Measurements from ENCODE around the gene ADARB1.

ADARB1 gene

DNA sequence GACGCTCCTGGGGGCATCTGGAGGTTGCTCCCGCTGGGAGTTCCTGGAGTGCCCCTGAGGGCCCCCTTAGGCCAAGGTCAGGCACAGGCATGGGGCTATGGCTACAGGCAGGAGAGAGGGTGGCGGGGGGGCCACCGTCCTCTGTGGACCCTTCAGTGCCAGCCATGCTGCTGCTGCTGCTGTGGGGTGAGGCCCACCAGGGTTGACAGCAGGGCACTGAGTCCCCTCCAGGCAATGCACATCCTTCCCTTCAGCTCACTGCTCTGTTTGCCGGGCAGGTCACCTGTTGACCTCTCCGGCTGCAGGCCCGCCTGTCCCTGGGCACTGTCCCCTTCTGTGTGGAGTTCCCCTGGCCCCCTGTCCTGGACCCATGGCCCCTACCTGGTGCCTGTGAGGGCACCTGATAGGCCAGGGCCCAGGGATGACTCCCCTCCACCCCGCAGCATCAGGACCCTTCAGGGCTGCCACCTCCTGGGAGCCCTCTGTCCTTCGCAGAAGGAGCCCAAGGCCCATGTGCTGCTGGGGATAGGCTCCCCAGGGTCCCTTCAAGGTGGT is 34.1 kb upstream of the ADARB1 start:
- no peak for DNase-seq
- no peaks in the 10 kb centered on the region for H3K4me1 ChIP-seq (ENCODE audit: control insufficient read depth, insufficient read depth, low read length, poor library complexity, severe bottlenecking)
- H3K27me3 ChIP-seq (replicated peaks; ENCODE audit: control insufficient read depth, insufficient read depth, low read length, poor library complexity, severe bottlenecking) = no peaks in the 10 kb centered on the region
- no peaks in the 10 kb centered on the region for H3K9me3 ChIP-seq (ENCODE audit: control insufficient read depth, low read length)
- H3K4me3 ChIP-seq (ENCODE audit: insufficient read depth, low read depth, low read length, poor library complexity, severe bottlenecking) = no peak overlapping the region
- H3K36me3 ChIP-seq (ENCODE audit: control insufficient read depth, insufficient read depth, low read length) = no peaks in the 10 kb centered on the region
- no peak overlapping the region for H3K27ac ChIP-seq (ENCODE audit: insufficient read depth, low read length, poor library complexity, severe bottlenecking)

DNA sequence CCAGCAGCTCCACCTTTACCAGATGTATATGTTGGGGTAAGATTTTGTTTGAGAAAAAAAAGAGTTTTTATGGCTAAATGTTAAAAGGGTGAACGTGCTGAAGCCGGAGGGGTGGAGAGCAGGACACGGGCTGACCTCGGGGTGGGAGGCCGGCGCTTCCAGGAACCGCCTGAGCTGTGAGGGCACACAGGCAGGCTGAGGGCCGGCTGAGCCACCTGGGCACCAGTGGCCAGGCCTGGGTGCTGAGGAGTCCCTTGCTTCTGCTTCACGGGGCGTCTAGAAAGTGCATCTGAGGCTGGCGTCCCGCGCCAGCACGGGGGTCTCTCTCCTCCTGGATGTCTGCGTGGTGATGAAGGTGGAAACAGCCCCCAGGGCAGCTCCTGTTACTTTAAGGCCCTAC is 33.6 kb upstream of the ADARB1 start:
- H3K4me1 ChIP-seq (ENCODE audit: control insufficient read depth, insufficient read depth, low read length, poor library complexity, severe bottlenecking) = no peaks in the 10 kb centered on the region
- no peak for DNase-seq
- no peak overlapping the region for H3K4me3 ChIP-seq (ENCODE audit: insufficient read depth, low read depth, low read length, poor library complexity, severe bottlenecking)
- no peak overlapping the region for H3K27ac ChIP-seq (ENCODE audit: insufficient read depth, low read length, poor library complexity, severe bottlenecking)
- H3K9me3 ChIP-seq (ENCODE audit: control insufficient read depth, low read length) = no peaks in the 10 kb centered on the region
- H3K36me3 ChIP-seq (ENCODE audit: control insufficient read depth, insufficient read depth, low read length) = no peaks in the 10 kb centered on the region
- H3K27me3 ChIP-seq (replicated peaks; ENCODE audit: control insufficient read depth, insufficient read depth, low read length, poor library complexity, severe bottlenecking) = no peaks in the 10 kb centered on the region

DNA sequence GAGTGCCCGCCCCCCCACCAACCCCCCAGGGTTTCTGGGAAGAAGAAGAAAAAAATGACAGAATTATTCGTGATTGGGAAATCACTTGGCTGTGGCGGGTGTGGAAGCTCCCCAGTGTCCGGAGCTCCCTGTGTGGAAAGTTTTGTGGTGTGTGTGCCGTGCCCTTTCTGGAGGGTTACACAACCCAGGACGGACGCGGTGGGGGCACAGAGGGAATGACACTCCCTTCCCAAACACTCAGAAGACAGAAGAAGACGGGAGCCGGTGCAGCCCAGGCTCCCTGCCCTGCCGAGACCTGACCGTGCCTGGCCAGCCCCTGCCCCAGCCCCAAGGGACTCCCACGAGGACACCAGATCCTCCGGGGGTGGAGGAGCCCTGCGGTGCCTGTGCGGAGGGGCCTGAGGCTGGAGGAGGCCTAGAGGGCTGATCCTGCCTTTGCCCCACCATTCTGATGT is 33.0 kb upstream of the ADARB1 start:
- Histone ChIP-seq H3K4me3 (ENCODE audit: insufficient read depth, low read depth, low read length, poor library complexity, severe bottlenecking) (no peak overlapping the region), H3K36me3 (ENCODE audit: control insufficient read depth, insufficient read depth, low read length) (no peaks in the 10 kb centered on the region), H3K27me3 (replicated peaks; ENCODE audit: control insufficient read depth, insufficient read depth, low read length, poor library complexity, severe bottlenecking) (no peaks in the 10 kb centered on the region), H3K4me1 (ENCODE audit: control insufficient read depth, insufficient read depth, low read length, poor library complexity, severe bottlenecking) (no peaks in the 10 kb centered on the region), H3K9me3 (ENCODE audit: control insufficient read depth, low read length) (no peaks in the 10 kb centered on the region), H3K27ac (ENCODE audit: insufficient read depth, low read length, poor library complexity, severe bottlenecking) (no peak overlapping the region)
- no peak for DNase-seq

DNA sequence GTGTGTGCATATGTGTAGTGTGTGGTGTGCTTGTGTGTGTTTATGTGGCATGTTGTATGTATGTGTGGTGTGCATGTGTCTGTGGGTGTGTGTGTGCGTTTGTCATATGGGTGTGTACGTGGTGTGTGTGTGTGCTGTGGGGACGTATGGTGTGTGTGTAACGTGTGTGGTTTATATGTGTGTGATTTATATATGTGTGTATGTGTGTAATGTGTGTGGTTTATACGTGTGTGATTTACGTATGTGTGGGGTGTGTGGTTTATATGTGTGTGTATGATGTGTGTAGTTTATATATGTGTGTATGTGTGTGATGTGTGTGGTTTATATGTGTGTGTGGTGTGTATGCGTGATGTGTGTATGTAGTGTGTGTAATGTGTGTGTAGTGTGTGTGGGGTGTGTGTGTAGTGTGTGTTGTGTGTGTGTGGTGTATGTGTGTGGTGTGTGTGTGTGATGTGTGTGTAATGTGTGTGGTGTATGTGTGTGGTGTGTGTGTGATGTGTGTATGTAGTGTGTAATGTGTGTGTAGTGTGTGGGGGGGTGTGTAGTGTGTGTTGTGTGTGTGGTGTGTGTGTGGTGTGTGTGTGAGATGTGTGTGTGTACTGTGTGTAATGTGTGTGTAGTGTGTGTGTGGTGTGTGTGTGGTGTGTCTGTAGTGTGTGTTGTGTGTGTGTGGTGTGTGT is 32.3 kb upstream of the ADARB1 start:
- Histone ChIP-seq H3K9me3 (ENCODE audit: control insufficient read depth, low read length) (no peaks in the 10 kb centered on the region), H3K4me1 (ENCODE audit: control insufficient read depth, insufficient read depth, low read length, poor library complexity, severe bottlenecking) (no peaks in the 10 kb centered on the region), H3K4me3 (ENCODE audit: insufficient read depth, low read depth, low read length, poor library complexity, severe bottlenecking) (no peak overlapping the region), H3K36me3 (ENCODE audit: control insufficient read depth, insufficient read depth, low read length) (no peaks in the 10 kb centered on the region), H3K27me3 (replicated peaks; ENCODE audit: control insufficient read depth, insufficient read depth, low read length, poor library complexity, severe bottlenecking) (no peaks in the 10 kb centered on the region), H3K27ac (ENCODE audit: insufficient read depth, low read length, poor library complexity, severe bottlenecking) (no peak overlapping the region)
- no peak for DNase-seq

DNA sequence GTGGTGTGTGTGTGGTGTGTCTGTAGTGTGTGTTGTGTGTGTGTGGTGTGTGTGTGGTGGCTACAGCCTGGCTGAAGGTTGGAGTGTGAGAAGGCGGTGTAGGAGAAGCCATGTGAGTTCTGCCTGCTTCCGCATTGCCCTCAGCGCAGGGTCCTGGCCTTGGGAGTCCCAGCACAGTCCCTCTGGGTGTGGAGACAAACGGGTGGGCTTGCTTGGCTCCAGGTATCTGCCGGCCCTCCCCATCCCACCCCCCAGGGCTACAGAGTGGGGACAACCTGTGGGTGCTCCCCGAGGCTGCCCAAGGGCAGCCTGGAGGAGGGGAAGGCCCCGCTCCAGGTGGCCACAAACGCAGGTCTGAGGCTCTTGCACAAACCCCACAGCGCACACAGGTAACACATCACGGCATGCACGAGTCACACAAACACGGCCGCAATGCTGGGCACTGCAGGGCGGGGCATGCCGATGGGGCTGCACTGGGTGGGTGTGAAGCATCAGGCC is 31.7 kb upstream of the ADARB1 start:
- Histone ChIP-seq H3K27me3 (replicated peaks; ENCODE audit: control insufficient read depth, insufficient read depth, low read length, poor library complexity, severe bottlenecking) (no peaks in the 10 kb centered on the region), H3K36me3 (ENCODE audit: control insufficient read depth, insufficient read depth, low read length) (no peaks in the 10 kb centered on the region), H3K9me3 (ENCODE audit: control insufficient read depth, low read length) (no peaks in the 10 kb centered on the region), H3K4me1 (ENCODE audit: control insufficient read depth, insufficient read depth, low read length, poor library complexity, severe bottlenecking) (no peaks in the 10 kb centered on the region), H3K27ac (ENCODE audit: insufficient read depth, low read length, poor library complexity, severe bottlenecking) (no peak overlapping the region), H3K4me3 (ENCODE audit: insufficient read depth, low read depth, low read length, poor library complexity, severe bottlenecking) (no peak overlapping the region)
- no peak for DNase-seq

DNA sequence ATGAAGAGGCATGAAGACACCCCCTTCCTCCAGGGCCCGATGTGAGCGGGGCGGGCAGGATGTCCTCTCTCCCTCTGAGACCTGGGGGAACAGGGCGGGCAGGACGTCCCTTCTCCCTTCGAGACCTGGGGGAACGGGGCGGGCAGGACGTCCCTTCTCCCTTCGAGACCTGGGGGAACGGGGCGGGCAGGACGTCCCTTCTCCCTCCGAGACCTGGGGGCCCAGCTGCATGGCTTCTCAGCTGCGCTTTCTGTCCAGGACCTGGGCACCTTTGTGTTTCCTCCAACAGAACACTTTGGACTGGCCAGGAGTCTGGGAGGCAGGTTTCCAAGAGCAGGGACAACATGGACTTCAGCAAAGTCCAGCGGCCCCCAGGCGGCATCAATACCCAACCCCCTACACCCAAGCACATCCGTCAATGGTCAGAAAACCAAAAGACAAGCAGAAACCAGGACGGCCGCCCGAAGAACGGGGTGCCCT is 30.8 kb upstream of the ADARB1 start:
- no peaks in the 10 kb centered on the region for H3K4me1 ChIP-seq (ENCODE audit: control insufficient read depth, insufficient read depth, low read length, poor library complexity, severe bottlenecking)
- no peaks in the 10 kb centered on the region for H3K27me3 ChIP-seq (replicated peaks; ENCODE audit: control insufficient read depth, insufficient read depth, low read length, poor library complexity, severe bottlenecking)
- no peaks in the 10 kb centered on the region for H3K9me3 ChIP-seq (ENCODE audit: control insufficient read depth, low read length)
- H3K4me3 ChIP-seq (ENCODE audit: insufficient read depth, low read depth, low read length, poor library complexity, severe bottlenecking) = no peak overlapping the region
- no peaks in the 10 kb centered on the region for H3K36me3 ChIP-seq (ENCODE audit: control insufficient read depth, insufficient read depth, low read length)
- no peak overlapping the region for H3K27ac ChIP-seq (ENCODE audit: insufficient read depth, low read length, poor library complexity, severe bottlenecking)
- DNase-seq = no peak

DNA sequence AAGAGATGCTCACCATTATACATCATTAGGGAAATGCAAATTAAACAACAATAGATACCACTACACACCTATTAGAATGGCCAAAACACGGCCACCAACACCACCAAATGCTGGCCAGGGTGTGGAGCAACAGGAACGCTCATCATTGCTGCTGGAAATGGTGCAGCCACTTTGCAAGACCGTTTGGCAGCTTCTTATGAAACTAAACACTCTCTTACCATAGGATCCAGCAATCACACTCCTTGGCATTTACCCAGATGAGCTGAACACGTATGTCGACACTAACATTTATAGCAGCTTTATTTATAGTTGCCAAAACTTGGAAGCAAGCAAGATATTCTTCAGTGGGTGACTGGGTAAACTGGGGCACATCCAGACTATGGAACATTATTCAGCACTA is 28.9 kb upstream of the ADARB1 start:
- H3K4me1 ChIP-seq (ENCODE audit: control insufficient read depth, insufficient read depth, low read length, poor library complexity, severe bottlenecking) = no peaks in the 10 kb centered on the region
- H3K9me3 ChIP-seq (ENCODE audit: control insufficient read depth, low read length) = no peaks in the 10 kb centered on the region
- no peak for DNase-seq
- H3K27ac ChIP-seq (ENCODE audit: insufficient read depth, low read length, poor library complexity, severe bottlenecking) = no peak overlapping the region
- no peaks in the 10 kb centered on the region for H3K27me3 ChIP-seq (replicated peaks; ENCODE audit: control insufficient read depth, insufficient read depth, low read length, poor library complexity, severe bottlenecking)
- H3K4me3 ChIP-seq (ENCODE audit: insufficient read depth, low read depth, low read length, poor library complexity, severe bottlenecking) = no peak overlapping the region
- H3K36me3 ChIP-seq (ENCODE audit: control insufficient read depth, insufficient read depth, low read length) = no peaks in the 10 kb centered on the region

DNA sequence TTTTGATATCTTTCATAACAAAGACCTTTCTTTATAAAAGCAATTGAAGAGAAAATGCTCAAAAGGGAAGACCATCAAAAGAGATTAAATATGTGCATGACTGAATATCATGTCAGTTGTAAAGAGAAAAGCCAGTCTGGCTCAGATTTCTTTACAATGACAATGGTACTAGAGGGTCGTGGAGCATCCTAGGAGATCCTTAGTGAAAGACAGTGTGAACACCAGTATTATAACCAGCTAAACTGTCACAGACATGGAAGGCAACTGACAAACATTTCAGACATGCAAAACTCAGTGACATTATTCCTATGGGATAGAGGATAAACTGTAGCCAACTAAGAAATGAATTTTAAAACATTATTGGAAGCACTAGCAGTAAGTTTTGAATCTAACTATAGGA is 27.1 kb upstream of the ADARB1 start:
- H3K27ac ChIP-seq (ENCODE audit: insufficient read depth, low read length, poor library complexity, severe bottlenecking) = no peak overlapping the region
- DNase-seq = no peak
- no peaks in the 10 kb centered on the region for H3K27me3 ChIP-seq (replicated peaks; ENCODE audit: control insufficient read depth, insufficient read depth, low read length, poor library complexity, severe bottlenecking)
- H3K4me3 ChIP-seq (ENCODE audit: insufficient read depth, low read depth, low read length, poor library complexity, severe bottlenecking) = no peak overlapping the region
- H3K36me3 ChIP-seq (ENCODE audit: control insufficient read depth, insufficient read depth, low read length) = no peaks in the 10 kb centered on the region
- H3K4me1 ChIP-seq (ENCODE audit: control insufficient read depth, insufficient read depth, low read length, poor library complexity, severe bottlenecking) = no peaks in the 10 kb centered on the region
- H3K9me3 ChIP-seq (ENCODE audit: control insufficient read depth, low read length) = no peaks in the 10 kb centered on the region

DNA sequence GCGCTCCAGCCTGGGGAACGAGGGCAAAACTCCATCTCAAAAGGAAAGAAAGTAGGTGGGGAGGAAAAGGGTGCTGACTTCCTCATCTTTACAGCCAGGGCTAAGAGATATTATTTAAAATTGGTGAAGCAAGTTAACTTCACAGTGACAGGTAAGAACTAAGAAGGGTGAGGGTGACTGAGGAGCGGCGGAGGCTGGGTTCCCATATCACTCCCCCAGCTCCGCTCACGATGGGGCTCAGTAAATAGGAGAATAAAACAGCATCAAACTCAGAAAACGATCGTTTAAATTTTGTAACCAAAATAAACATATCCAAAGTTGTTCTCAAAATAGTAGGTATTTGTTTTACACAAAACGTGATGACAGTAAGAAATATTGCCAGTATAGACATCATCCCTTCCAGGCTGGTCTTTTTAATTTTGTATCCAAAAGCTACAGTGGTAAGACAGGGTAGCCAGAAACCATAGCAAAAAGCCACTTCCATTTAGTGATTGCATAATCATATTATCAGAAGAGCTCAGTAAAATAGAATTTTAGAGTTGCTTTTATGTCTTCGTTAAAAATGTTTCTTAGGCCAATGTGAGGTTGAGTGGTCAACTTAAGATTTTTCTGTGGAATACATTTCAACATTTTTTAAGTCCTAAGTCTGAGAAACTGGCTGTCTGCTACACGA is 26.2 kb upstream of the ADARB1 start:
- Histone ChIP-seq H3K36me3 (ENCODE audit: control insufficient read depth, insufficient read depth, low read length) (no peaks in the 10 kb centered on the region), H3K27me3 (replicated peaks; ENCODE audit: control insufficient read depth, insufficient read depth, low read length, poor library complexity, severe bottlenecking) (peaks cover 3% of the 10 kb centered on the region)
- no peak for DNase-seq

DNA sequence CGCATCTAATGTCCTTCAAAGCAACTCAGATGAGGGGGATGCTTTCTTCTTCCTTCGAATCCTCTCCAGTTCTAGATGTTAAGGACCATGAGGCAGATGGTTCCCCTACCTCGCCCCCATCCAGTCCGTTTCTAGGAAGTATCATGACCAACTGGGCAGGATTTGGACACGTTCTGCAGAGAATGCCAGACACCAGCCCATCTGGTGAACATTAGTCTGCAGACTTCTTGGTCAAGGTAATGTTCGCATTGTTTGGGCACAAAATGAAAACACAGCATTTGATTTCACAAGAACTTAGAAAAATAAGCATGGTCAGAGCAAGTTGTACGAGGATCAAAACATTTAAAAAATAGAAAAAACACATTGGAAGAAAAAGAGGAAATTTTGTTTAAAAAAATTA is 25.4 kb upstream of the ADARB1 start:
- no peak for DNase-seq
- Histone ChIP-seq H3K9me3 (ENCODE audit: control insufficient read depth, low read length) (no peaks in the 10 kb centered on the region), H3K4me1 (ENCODE audit: control insufficient read depth, insufficient read depth, low read length, poor library complexity, severe bottlenecking) (no peaks in the 10 kb centered on the region), H3K4me3 (ENCODE audit: insufficient read depth, low read depth, low read length, poor library complexity, severe bottlenecking) (no peak overlapping the region), H3K27me3 (replicated peaks; ENCODE audit: control insufficient read depth, insufficient read depth, low read length, poor library complexity, severe bottlenecking) (peaks cover 5% of the 10 kb centered on the region), H3K36me3 (ENCODE audit: control insufficient read depth, insufficient read depth, low read length) (no peaks in the 10 kb centered on the region), H3K27ac (ENCODE audit: insufficient read depth, low read length, poor library complexity, severe bottlenecking) (no peak overlapping the region)

More for the DNA sequence above, 26.2 kb upstream of the ADARB1 start:
- H3K4me3 ChIP-seq (ENCODE audit: insufficient read depth, low read depth, low read length, poor library complexity, severe bottlenecking) = no peak overlapping the region
- no peak overlapping the region for H3K27ac ChIP-seq (ENCODE audit: insufficient read depth, low read length, poor library complexity, severe bottlenecking)
- no peaks in the 10 kb centered on the region for H3K4me1 ChIP-seq (ENCODE audit: control insufficient read depth, insufficient read depth, low read length, poor library complexity, severe bottlenecking)
- H3K9me3 ChIP-seq (ENCODE audit: control insufficient read depth, low read length) = no peaks in the 10 kb centered on the region
